Chondrocyte (in vitro differentiated cells): ENCODE data around the gene PCBP4. TPM values are rescaled to one million over a fixed set of nuclear protein-coding genes. Genes with fewer than 3 reads are reported as not detected.

ENCODE experiments used
- DNase-seq: peaks from one replicate; pipeline ENCODE4 v3.0.0; 2021; ENCODE audit warnings: mixed read lengths, low spot score
- H3K27ac Mint-ChIP-seq: one replicate; pipeline ENCODE4 v1.8.0; 2021; ENCODE audit warnings: mild to moderate bottlenecking, moderate library complexity, mixed read lengths; ENCODE audit not compliant: unreplicated experiment
- H3K27me3 Mint-ChIP-seq: 2 replicates; pipeline ENCODE4 v1.8.0; 2021; ENCODE audit warnings: low read depth, mixed read lengths
- H3K36me3 Mint-ChIP-seq: 2 replicates; pipeline ENCODE4 v1.8.0; 2021; ENCODE audit warnings: low read depth, mixed read lengths
- H3K4me1 Mint-ChIP-seq: 2 replicates; pipeline ENCODE4 v1.8.0; 2021; ENCODE audit warnings: low read depth, mild to moderate bottlenecking, mixed read lengths
- H3K4me3 Mint-ChIP-seq: one replicate; pipeline ENCODE4 v1.8.0; 2021; ENCODE audit warnings: mild to moderate bottlenecking, moderate library complexity, mixed read lengths; ENCODE audit not compliant: unreplicated experiment
- H3K9me3 Mint-ChIP-seq: 2 replicates; pipeline ENCODE4 v1.8.0; 2021; ENCODE audit warnings: low read depth, mixed read lengths
- CTCF ChIP-seq: fragments of 200-600 bp; sonication (generic); IDR thresholded peaks from 2 replicates; pipeline ENCODE4 v1.5.0; 2021; ENCODE audit warnings: antibody characterized with exemption, mild to moderate bottlenecking, moderate library complexity
- total RNA-seq: library from RNA; stranded (reverse); gene quantifications from 3 replicates; pipeline ENCODE4 v1.2.1, GENCODE V29; 2021

PCBP4 gene
- total RNA-seq, 1 donor from 2014 or later: 63.8 TPM

- H3K4me3 Mint-ChIP-seq: no peak overlapping the region
- peaks cover 5% of the 10 kb centered on the region for H3K27me3 Mint-ChIP-seq
- H3K27ac Mint-ChIP-seq: no peak overlapping the region
- no peak for DNase-seq
- H3K4me1 Mint-ChIP-seq: no peaks in the 10 kb centered on the region
- peaks cover 2% of the 10 kb centered on the region for H3K36me3 Mint-ChIP-seq
- no peak for TF ChIP-seq CTCF
- no peaks in the 10 kb centered on the region for H3K9me3 Mint-ChIP-seq
Observed at GRCh38 chr3:51950899-51951298, 16.4 kb downstream of the PCBP4 start.

GRCh38 chr3:51949121-51949520 is 18.1 kb downstream of the PCBP4 start:
- H3K4me3 Mint-ChIP-seq: no peak overlapping the region
- no peaks in the 10 kb centered on the region for H3K9me3 Mint-ChIP-seq
- H3K36me3 Mint-ChIP-seq: peaks cover 2% of the 10 kb centered on the region
- H3K27ac Mint-ChIP-seq: no peak overlapping the region
- H3K27me3 Mint-ChIP-seq: peaks cover 5% of the 10 kb centered on the region
- no peak for TF ChIP-seq CTCF
- DNase-seq: peak; percentile 55
- H3K4me1 Mint-ChIP-seq: no peaks in the 10 kb centered on the region

DNA sequence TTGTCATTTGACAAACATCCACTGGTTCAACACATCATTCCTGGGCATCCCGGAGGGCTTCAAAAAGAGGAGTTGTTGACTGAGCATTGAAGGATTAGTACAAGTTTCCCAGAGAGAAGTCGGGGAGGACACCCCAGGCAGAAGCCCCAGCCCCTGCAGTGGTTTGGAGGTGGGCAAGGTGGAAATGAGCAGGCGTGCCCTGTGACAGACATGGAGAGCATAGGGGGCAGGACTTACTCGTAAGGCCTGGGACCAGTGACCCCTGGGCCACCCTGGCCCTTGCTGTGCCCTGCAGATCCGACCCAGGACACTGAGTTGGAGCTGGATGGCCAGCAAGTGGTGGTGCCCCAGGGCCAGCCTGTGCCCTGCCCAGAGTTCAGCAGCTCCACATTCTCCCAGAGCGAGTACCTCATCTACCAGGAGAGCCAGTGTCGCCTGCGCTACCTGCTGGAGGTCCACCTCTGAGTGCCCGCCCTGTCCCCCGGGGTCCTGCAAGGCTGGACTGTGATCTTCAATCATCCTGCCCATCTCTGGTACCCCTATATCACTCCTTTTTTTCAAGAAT is 19.2 kb downstream of the PCBP4 start:
- H3K9me3 Mint-ChIP-seq: no peaks in the 10 kb centered on the region
- H3K4me3 Mint-ChIP-seq: no peak overlapping the region
- H3K27me3 Mint-ChIP-seq: peaks cover 2% of the 10 kb centered on the region
- H3K36me3 Mint-ChIP-seq: peaks cover 2% of the 10 kb centered on the region
- H3K27ac Mint-ChIP-seq: no peak overlapping the region
- TF ChIP-seq CTCF: no peak
- peak; percentile 79 for DNase-seq
- H3K4me1 Mint-ChIP-seq: peaks cover 1% of the 10 kb centered on the region

GRCh38 chr3:51947215-51947900 is 19.9 kb downstream of the PCBP4 start:
- Mint-ChIP-seq H3K27ac (no peak overlapping the region), H3K27me3 (peaks cover 2% of the 10 kb centered on the region), H3K4me3 (no peak overlapping the region), H3K36me3 (peaks cover 2% of the 10 kb centered on the region), H3K9me3 (no peaks in the 10 kb centered on the region), H3K4me1 (peaks cover 9% of the 10 kb centered on the region)
- TF ChIP-seq CTCF: no peak
- peak; percentile 85 for DNase-seq

DNA sequence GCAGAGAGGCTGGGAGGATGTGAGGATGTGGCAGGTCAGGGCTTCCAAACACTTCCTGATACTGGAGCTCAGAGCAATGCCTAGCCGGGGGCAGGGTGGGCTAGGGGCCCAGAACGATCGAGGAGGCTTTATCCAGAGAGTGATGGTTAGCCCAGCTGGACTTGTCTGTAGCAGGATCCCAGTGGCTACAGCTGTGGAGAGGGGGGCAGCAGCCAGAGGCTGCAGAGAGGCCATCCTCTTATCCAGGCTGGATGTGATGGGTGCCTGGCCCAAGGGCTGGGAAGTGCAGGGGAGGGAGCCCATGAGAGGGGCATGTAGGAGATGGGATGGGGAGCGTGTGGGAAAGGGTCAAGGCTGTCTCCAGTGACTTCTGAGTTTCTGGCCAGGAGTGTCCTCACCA is 20.5 kb downstream of the PCBP4 start:
- Mint-ChIP-seq H3K36me3 (peaks cover 2% of the 10 kb centered on the region), H3K4me3 (no peak overlapping the region), H3K27me3 (no peaks in the 10 kb centered on the region), H3K27ac (no peak overlapping the region), H3K9me3 (no peaks in the 10 kb centered on the region), H3K4me1 (peaks cover 11% of the 10 kb centered on the region)
- peak; percentile 50 for DNase-seq
- TF ChIP-seq CTCF: no peak
